D721Med (cell line): Measurements from ENCODE around the gene FAS.

Experiments
- DNase-seq: peaks from one replicate; pipeline ENCODE4 v3.0.0; 2011; ENCODE audit warnings: low spot score; ENCODE audit not compliant: insufficient read length
- FAIRE-seq: peaks from 2 replicates; lab custom pipeline; 2011; peaks lifted over from hg19 to GRCh38; lab: Jason Lieb, UNC
- CTCF ChIP-seq: IDR thresholded peaks from 2 replicates; pipeline ENCODE4 v1.5.1; 2012; ENCODE audit warnings: mild to moderate bottlenecking, control low read depth; ENCODE audit not compliant: insufficient read depth; ENCODE audit errors: missing control alignments

The FAS gene

GRCh38 chr10:88990384-88991160, at the start of gene FAS:
FAS (plus strand) TSS chr10:88990798; CDS start chr10:88990877, 79 bp downstream.
- peak; percentile 18 for DNase-seq
- no peak for TF ChIP-seq CTCF
- FAIRE-seq, result no peak

GRCh38 chr10:88941026-88941425, 49.6 kb upstream of the FAS start:
- no peak for DNase-seq
- no peak for FAIRE-seq
- TF ChIP-seq CTCF, result no peak

- FAIRE-seq (no peak), DNase-seq (no peak)
- TF ChIP-seq CTCF, result no peak
Observed at GRCh38 chr10:88943778-88944177, 46.8 kb upstream of the FAS start.

- DNase-seq, result no peak
- no peak for TF ChIP-seq CTCF
- FAIRE-seq, result no peak
Observed at GRCh38 chr10:88944813-88945212, 45.8 kb upstream of the FAS start.

- no peak for TF ChIP-seq CTCF
- DNase-seq (no peak), FAIRE-seq (no peak)
Observed at GRCh38 chr10:88946200-88946599, 44.4 kb upstream of the FAS start.

GRCh38 chr10:88946965-88947590, 43.5 kb upstream of the FAS start:
- TF ChIP-seq CTCF, result no peak
- FAIRE-seq (no peak), DNase-seq (no peak)

GRCh38 chr10:88949051-88949450, 41.5 kb upstream of the FAS start:
- FAIRE-seq (no peak), DNase-seq (no peak)
- no peak for TF ChIP-seq CTCF
